PFSK-1 (cell line): ENCODE data around the gene MPP7.

Source experiments
- POLR2AphosphoS5 ChIP-seq: IDR thresholded peaks from 2 replicates; pipeline ENCODE4 v1.6.1; 2012; ENCODE audit warnings: low read depth, mild to moderate bottlenecking, control low read depth, low read length, moderate library complexity
- SIN3A ChIP-seq: IDR thresholded peaks from 2 replicates; pipeline ENCODE4 v1.6.1; 2012; ENCODE audit warnings: mild to moderate bottlenecking, low read length, moderate library complexity, borderline replicate concordance; ENCODE audit not compliant: insufficient read depth
- TAF1 ChIP-seq: IDR thresholded peaks from 2 replicates; pipeline ENCODE4 v1.6.1; 2012; ENCODE audit warnings: low read length, control low read depth, borderline replicate concordance; ENCODE audit not compliant: insufficient read depth
- TF ChIP-seq, protein P1 (sequence below), 2 experiments: IDR thresholded peaks; 2 replicates each; pipeline versions ENCODE4 v1.6.1 to v1.8.0; 2011 to 2012; ENCODE audit warnings: low read depth in 2 of 2, low read length in 2 of 2, control low read depth in 1 of 2, inconsistent platforms in 1 of 2, mild to moderate bottlenecking in 1 of 2, moderate library complexity in 1 of 2; ENCODE audit not compliant: insufficient read depth in 1 of 2

DNA sequence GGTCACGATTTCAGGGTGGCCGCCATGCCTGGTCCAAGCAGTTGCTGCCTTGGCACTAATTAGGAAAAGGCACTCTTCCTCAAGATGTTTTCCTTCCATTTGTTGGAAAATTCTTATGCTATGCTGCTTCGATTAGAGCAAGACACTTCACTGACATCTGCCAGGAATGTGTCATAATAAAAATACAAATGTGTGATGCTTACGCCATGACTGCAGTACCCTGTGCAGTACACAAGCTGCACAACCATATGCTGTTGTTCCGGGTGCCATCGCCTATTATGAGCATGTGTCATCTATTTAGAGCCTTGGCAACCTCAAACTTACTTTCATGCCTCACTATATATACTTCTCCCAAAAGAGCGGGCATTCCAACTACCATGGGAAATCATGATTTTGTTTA, 14.9 kb upstream of the MPP7 start:
- TF ChIP-seq SIN3A (no peak), TAF1 (no peak), POLR2AphosphoS5 (no peak)
- TF ChIP-seq, protein P1, sequence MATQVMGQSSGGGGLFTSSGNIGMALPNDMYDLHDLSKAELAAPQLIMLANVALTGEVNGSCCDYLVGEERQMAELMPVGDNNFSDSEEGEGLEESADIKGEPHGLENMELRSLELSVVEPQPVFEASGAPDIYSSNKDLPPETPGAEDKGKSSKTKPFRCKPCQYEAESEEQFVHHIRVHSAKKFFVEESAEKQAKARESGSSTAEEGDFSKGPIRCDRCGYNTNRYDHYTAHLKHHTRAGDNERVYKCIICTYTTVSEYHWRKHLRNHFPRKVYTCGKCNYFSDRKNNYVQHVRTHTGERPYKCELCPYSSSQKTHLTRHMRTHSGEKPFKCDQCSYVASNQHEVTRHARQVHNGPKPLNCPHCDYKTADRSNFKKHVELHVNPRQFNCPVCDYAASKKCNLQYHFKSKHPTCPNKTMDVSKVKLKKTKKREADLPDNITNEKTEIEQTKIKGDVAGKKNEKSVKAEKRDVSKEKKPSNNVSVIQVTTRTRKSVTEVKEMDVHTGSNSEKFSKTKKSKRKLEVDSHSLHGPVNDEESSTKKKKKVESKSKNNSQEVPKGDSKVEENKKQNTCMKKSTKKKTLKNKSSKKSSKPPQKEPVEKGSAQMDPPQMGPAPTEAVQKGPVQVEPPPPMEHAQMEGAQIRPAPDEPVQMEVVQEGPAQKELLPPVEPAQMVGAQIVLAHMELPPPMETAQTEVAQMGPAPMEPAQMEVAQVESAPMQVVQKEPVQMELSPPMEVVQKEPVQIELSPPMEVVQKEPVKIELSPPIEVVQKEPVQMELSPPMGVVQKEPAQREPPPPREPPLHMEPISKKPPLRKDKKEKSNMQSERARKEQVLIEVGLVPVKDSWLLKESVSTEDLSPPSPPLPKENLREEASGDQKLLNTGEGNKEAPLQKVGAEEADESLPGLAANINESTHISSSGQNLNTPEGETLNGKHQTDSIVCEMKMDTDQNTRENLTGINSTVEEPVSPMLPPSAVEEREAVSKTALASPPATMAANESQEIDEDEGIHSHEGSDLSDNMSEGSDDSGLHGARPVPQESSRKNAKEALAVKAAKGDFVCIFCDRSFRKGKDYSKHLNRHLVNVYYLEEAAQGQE (IDR thresholded peaks at IDR 0.05; ENCODE audit: insufficient read depth in 1 of 2, low read depth in 2 of 2, low read length in 2 of 2): no peak
